Stimulated activated CD4-positive, alpha-beta T cell treated with anti-CD3 and anti-CD28 coated beads, Interleukin-12 subunit alpha, Interleukin-12 subunit beta, amount 100 ng/mL, for 48 hours (primary cell): ENCODE measurements around the gene KAT14.
A peak's percentile ranks its signal among the peaks of the same experiment; 100 is the strongest.
"Not testable (repeated sequence)": the region's sequence is repeated elsewhere in the genome, so short reads cannot be mapped to it uniquely, and the experiment has no call there.

Experiments
- DNase-seq, 3 donors: peaks; one replicate each; pipeline ENCODE4 v3.0.0-alpha.2; 2020; ENCODE audit warnings: low read depth in 2 of 3, low spot score in 1 of 3

The KAT14 gene

GRCh38 chr20:18137412-18138265 is at the start of gene KAT14, which contains the start of gene PET117:
TSS of gene KAT14 (plus strand) at chr20:18137863. CDS start at chr20:18142661, 4,798 bp downstream.
TSS of gene PET117 (plus strand) at chr20:18137863. CDS start at chr20:18137956, 93 bp downstream.
- DNase-seq = peak; percentile 83 to 88 (median 86)

- DNase-seq = not testable (repeated sequence)
Observed at GRCh38 chr20:18088298-18088697, 49.4 kb upstream of the KAT14 start.

GRCh38 chr20:18088841-18089240 is 48.8 kb upstream of the KAT14 start:
- DNase-seq = not testable (repeated sequence)

- DNase-seq = no peak
Observed at GRCh38 chr20:18090044-18090443, 47.6 kb upstream of the KAT14 start.

GRCh38 chr20:18090477-18090876 is 47.2 kb upstream of the KAT14 start:
- DNase-seq = no peak

- no peak for DNase-seq
Observed at GRCh38 chr20:18091623-18092022, 46.0 kb upstream of the KAT14 start.

GRCh38 chr20:18092890-18093289 is 44.8 kb upstream of the KAT14 start:
- DNase-seq = no peak

- DNase-seq = no peak
Observed at GRCh38 chr20:18093388-18093787, 44.3 kb upstream of the KAT14 start.

GRCh38 chr20:18094191-18094590 is 43.5 kb upstream of the KAT14 start:
- no peak for DNase-seq

GRCh38 chr20:18100569-18100968 is 37.1 kb upstream of the KAT14 start:
- not testable (repeated sequence) for DNase-seq

- DNase-seq = no peak
Observed at GRCh38 chr20:18101125-18101810, 36.4 kb upstream of the KAT14 start.

- DNase-seq = no peak
Observed at GRCh38 chr20:18103497-18103896, 34.2 kb upstream of the KAT14 start.

- no peak for DNase-seq
Observed at GRCh38 chr20:18108326-18108725, 29.3 kb upstream of the KAT14 start.

GRCh38 chr20:18128574-18128973 is 9.1 kb upstream of the KAT14 start:
- DNase-seq = not testable (repeated sequence)

- no peak for DNase-seq
Observed at GRCh38 chr20:18132663-18133062, 5.0 kb upstream of the KAT14 start.

GRCh38 chr20:18133962-18134361 is 3.7 kb upstream of the KAT14 start:
- no peak for DNase-seq

GRCh38 chr20:18138266-18138582 is 561 bp downstream of the KAT14 start:
- DNase-seq = no peak

- DNase-seq = no peak
Observed at GRCh38 chr20:18138639-18139583, 1.2 kb downstream of the KAT14 start.

- no peak for DNase-seq
Observed at GRCh38 chr20:18139832-18140231, 2.2 kb downstream of the KAT14 start.

- no peak for DNase-seq
Observed at GRCh38 chr20:18144541-18145099, 7.0 kb downstream of the KAT14 start.

- DNase-seq = no peak
Observed at GRCh38 chr20:18154342-18154741, 16.7 kb downstream of the KAT14 start.
